ENCODE data around the gene ADPRM. TPM values are rescaled to one million over a fixed set of nuclear protein-coding genes. Genes with fewer than 3 reads are reported as not detected.
A peak's percentile ranks its signal among the peaks of the same experiment; 100 is the strongest.

ADPRM gene
- polyA plus RNA-seq, 1 donor (not counting 4 experiments of a cell fraction or from before 2014, with no cell fraction given): 15.0 TPM

DNA sequence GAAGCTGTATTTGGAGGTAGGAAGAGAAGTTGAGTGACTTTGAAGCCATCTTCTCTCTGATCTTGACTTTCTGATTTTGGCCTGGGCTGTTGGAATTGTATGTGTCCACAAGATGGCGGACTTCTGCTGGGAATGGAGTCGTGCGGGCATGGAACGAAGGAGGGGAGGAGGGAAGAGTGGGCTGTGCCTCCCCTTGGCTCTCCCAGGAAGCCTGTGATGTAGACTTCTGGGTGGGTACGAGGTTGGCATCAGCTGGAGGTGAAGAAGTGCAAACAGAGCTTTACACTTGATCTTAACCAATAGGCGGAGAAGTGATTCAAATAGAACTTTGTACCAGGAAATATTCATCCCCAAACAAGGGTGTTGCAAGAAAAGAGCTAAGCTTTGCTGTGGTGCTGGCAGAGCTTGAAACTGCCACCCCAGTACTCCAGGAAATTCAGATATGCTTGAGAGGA lies 39.8 kb downstream of the ADPRM start:
- Histone ChIP-seq H3K79me2 (ENCODE audit: control insufficient read depth, insufficient read depth, low read length) (no peaks in the 10 kb centered on the region), H3K27ac (ENCODE audit: control insufficient read depth, insufficient read depth, low read length) (no peak overlapping the region), H3K4me1 (ENCODE audit: control insufficient read depth, extremely low read depth, insufficient read depth, low read length) (no peaks in the 10 kb centered on the region), H3K4me3 (ENCODE audit: control insufficient read depth in 2 of 3, extremely low read depth in 1 of 3, insufficient read depth in 2 of 3, low read depth in 1 of 3, low read length in 3 of 3) (no peak overlapping the region), H3K9me3 (ENCODE audit: control insufficient read depth, low read depth, low read length) (no peaks in the 10 kb centered on the region), H3K9ac (ENCODE audit: control insufficient read depth, extremely low read depth, insufficient read depth, low read length) (no peak overlapping the region), H2AFZ (ENCODE audit: control insufficient read depth, low read length) (peak overlapping the region; percentile 38), H3K9me1 (ENCODE audit: control insufficient read depth, extremely low read depth, insufficient read depth, low read length) (no peaks in the 10 kb centered on the region), H3K4me2 (ENCODE audit: control insufficient read depth, extremely low read depth, insufficient read depth, low read depth, low read length) (no peak overlapping the region), H3K36me3 (ENCODE audit: control insufficient read depth in 2 of 2, extremely low read depth in 1 of 2, insufficient read depth in 2 of 2, low read length in 2 of 2) (no peaks in the 10 kb centered on the region), H4K20me1 (ENCODE audit: control insufficient read depth, extremely low read depth, insufficient read depth, low read length) (no peaks in the 10 kb centered on the region), H3K27me3 (ENCODE audit: control insufficient read depth, extremely low read depth, insufficient read depth, low read length) (peaks cover 4% of the 10 kb centered on the region)
- no peak for DNase-seq (ENCODE audit: low read depth, low spot score)
- TF ChIP-seq, protein P1, sequence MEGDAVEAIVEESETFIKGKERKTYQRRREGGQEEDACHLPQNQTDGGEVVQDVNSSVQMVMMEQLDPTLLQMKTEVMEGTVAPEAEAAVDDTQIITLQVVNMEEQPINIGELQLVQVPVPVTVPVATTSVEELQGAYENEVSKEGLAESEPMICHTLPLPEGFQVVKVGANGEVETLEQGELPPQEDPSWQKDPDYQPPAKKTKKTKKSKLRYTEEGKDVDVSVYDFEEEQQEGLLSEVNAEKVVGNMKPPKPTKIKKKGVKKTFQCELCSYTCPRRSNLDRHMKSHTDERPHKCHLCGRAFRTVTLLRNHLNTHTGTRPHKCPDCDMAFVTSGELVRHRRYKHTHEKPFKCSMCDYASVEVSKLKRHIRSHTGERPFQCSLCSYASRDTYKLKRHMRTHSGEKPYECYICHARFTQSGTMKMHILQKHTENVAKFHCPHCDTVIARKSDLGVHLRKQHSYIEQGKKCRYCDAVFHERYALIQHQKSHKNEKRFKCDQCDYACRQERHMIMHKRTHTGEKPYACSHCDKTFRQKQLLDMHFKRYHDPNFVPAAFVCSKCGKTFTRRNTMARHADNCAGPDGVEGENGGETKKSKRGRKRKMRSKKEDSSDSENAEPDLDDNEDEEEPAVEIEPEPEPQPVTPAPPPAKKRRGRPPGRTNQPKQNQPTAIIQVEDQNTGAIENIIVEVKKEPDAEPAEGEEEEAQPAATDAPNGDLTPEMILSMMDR (optimal IDR thresholded peaks at IDR 0.05 in 1 of 3, IDR thresholded peaks at IDR 0.05 in 1 of 3, conservative IDR thresholded peaks at IDR 0.05 in 1 of 3; ENCODE audit: extremely low read depth in 1 of 3, insufficient read depth in 2 of 3, low read length in 3 of 3): peak; percentile 82 to 90 (median 84)
- no peak for TF ChIP-seq EZH2 (IDR thresholded peaks at IDR 0.05; ENCODE audit: low read length)
- dilution Hi-C loops (cut with MboI; ENCODE audit: extremely low pct_ligation_motif_present, low sequenced_read_pairs): no loop called here
- peak; percentile 66 for FAIRE-seq

DNA sequence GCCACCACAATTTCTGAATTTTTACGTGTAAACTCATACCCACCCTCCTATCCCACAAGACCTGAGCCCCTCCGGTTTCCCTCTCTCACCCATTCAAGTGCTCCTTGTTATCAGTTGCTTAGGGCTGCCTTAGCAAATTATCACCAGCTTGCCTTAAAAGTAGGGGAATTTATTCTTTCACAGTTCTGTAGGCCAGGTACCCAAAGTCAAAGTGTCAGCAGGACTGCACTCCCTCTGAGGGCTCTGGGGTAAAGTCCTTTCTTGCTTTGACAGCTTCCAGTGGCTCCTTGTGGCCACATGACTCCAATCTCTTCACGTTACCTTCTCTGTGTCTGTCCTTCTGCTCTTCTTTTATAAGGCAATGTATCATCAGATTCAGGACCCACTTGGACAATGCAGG lies 40.3 kb downstream of the ADPRM start:
- Histone ChIP-seq H4K20me1 (ENCODE audit: control insufficient read depth, extremely low read depth, insufficient read depth, low read length) (no peaks in the 10 kb centered on the region), H3K9ac (ENCODE audit: control insufficient read depth, extremely low read depth, insufficient read depth, low read length) (no peak overlapping the region), H3K9me3 (ENCODE audit: control insufficient read depth, low read depth, low read length) (no peaks in the 10 kb centered on the region), H3K36me3 (ENCODE audit: control insufficient read depth in 2 of 2, extremely low read depth in 1 of 2, insufficient read depth in 2 of 2, low read length in 2 of 2) (no peaks in the 10 kb centered on the region), H3K27ac (ENCODE audit: control insufficient read depth, insufficient read depth, low read length) (no peak overlapping the region), H3K9me1 (ENCODE audit: control insufficient read depth, extremely low read depth, insufficient read depth, low read length) (no peaks in the 10 kb centered on the region), H3K4me1 (ENCODE audit: control insufficient read depth, extremely low read depth, insufficient read depth, low read length) (no peaks in the 10 kb centered on the region), H3K4me3 (ENCODE audit: control insufficient read depth in 2 of 3, extremely low read depth in 1 of 3, insufficient read depth in 2 of 3, low read depth in 1 of 3, low read length in 3 of 3) (no peak overlapping the region), H2AFZ (ENCODE audit: control insufficient read depth, low read length) (no peak overlapping the region), H3K27me3 (ENCODE audit: control insufficient read depth, extremely low read depth, insufficient read depth, low read length) (peaks cover 8% of the 10 kb centered on the region), H3K4me2 (ENCODE audit: control insufficient read depth, extremely low read depth, insufficient read depth, low read depth, low read length) (no peak overlapping the region), H3K79me2 (ENCODE audit: control insufficient read depth, insufficient read depth, low read length) (no peaks in the 10 kb centered on the region)
- no peak for TF ChIP-seq EZH2 (IDR thresholded peaks at IDR 0.05; ENCODE audit: low read length)
- TF ChIP-seq, protein P1 (optimal IDR thresholded peaks at IDR 0.05 in 1 of 3, IDR thresholded peaks at IDR 0.05 in 1 of 3, conservative IDR thresholded peaks at IDR 0.05 in 1 of 3; ENCODE audit: extremely low read depth in 1 of 3, insufficient read depth in 2 of 3, low read length in 3 of 3): no peak
- dilution Hi-C loops (cut with MboI; ENCODE audit: extremely low pct_ligation_motif_present, low sequenced_read_pairs): no loop called here
- FAIRE-seq (no peak), DNase-seq (ENCODE audit: low read depth, low spot score) (no peak)
